Right atrium auricular region (tissue), 2 donors: Measurements from ENCODE around the gene FBXO42. TPM values are rescaled to one million over a fixed set of nuclear protein-coding genes. Genes with fewer than 3 reads are reported as not detected.

Source experiments
- DNase-seq: peaks from one replicate; pipeline ENCODE4 v3.0.0-alpha.2; 2019; ENCODE audit warnings: low spot score
- H3K27ac ChIP-seq, 2 donors: fragments of 200-600 bp; sonication (generic); 1 replicate in 1 of 2; 2 replicates in 1 of 2; pipeline ENCODE4 v1.5.1; 2016 to 2019
- H3K27me3 ChIP-seq, 2 donors: fragments of 200-600 bp; sonication (generic); one replicate each; pipeline versions ENCODE4 v1.5.1 to v1.6.0; 2017 to 2019
- H3K36me3 ChIP-seq: fragments of 200-600 bp; sonication (generic); one replicate; pipeline ENCODE4 v1.5.1; 2016
- H3K4me1 ChIP-seq, 2 donors: fragments of 200-600 bp; sonication (generic); one replicate each; pipeline versions ENCODE4 v1.5.1 to v1.6.0; 2017 to 2019
- H3K4me3 ChIP-seq, 2 donors: fragments of 200-600 bp; sonication (generic); 1 replicate in 1 of 2; 2 replicates in 1 of 2; pipeline ENCODE4 v1.5.1; 2017 to 2019; ENCODE audit warnings: mild to moderate bottlenecking in 1 of 2, moderate library complexity in 1 of 2
- H3K9me3 ChIP-seq, 2 donors: fragments of 200-600 bp; sonication (generic); one replicate each; pipeline ENCODE4 v1.5.1; 2019
- total RNA-seq, 2 donors: library from RNA; depleted of rRNA; stranded (reverse); fragments of >200 nt; gene quantifications; one replicate each; pipeline ENCODE4 v1.1.0, GENCODE V29; 2016
- TF ChIP-seq, protein P1 (sequence below), 2 donors: fragments of 200-600 bp; sonication (generic); IDR thresholded peaks; one replicate each; pipeline ENCODE4 v1.5.1; 2019; ENCODE audit warnings: antibody characterized with exemption in 2 of 2

Gene FBXO42
- total RNA-seq, 2 donors from 2014 or later: 11.9 to 16.5 TPM

GRCh38 chr1:16233431-16233830, 118.8 kb downstream of the FBXO42 start:
- no peak for DNase-seq
- H3K4me1 ChIP-seq: peaks cover 0 to 21% of the 10 kb centered on the region in 2 donors
- TF ChIP-seq, protein P1, sequence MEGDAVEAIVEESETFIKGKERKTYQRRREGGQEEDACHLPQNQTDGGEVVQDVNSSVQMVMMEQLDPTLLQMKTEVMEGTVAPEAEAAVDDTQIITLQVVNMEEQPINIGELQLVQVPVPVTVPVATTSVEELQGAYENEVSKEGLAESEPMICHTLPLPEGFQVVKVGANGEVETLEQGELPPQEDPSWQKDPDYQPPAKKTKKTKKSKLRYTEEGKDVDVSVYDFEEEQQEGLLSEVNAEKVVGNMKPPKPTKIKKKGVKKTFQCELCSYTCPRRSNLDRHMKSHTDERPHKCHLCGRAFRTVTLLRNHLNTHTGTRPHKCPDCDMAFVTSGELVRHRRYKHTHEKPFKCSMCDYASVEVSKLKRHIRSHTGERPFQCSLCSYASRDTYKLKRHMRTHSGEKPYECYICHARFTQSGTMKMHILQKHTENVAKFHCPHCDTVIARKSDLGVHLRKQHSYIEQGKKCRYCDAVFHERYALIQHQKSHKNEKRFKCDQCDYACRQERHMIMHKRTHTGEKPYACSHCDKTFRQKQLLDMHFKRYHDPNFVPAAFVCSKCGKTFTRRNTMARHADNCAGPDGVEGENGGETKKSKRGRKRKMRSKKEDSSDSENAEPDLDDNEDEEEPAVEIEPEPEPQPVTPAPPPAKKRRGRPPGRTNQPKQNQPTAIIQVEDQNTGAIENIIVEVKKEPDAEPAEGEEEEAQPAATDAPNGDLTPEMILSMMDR (IDR thresholded peaks at IDR 0.05): no peak
- no peaks in the 10 kb centered on the region for H3K36me3 ChIP-seq
- H3K27ac ChIP-seq: no peak overlapping the region
- H3K4me3 ChIP-seq: no peak overlapping the region
- no peaks in the 10 kb centered on the region for H3K27me3 ChIP-seq
- H3K9me3 ChIP-seq: no peaks in the 10 kb centered on the region

GRCh38 chr1:16232316-16232710, 120.0 kb downstream of the FBXO42 start:
- Histone ChIP-seq H3K27me3 (no peaks in the 10 kb centered on the region), H3K36me3 (no peaks in the 10 kb centered on the region), H3K9me3 (peaks cover 0 to under 1% of the 10 kb centered on the region in 2 donors), H3K27ac (no peak overlapping the region), H3K4me3 (no peak overlapping the region), H3K4me1 (peaks cover 0 to 22% of the 10 kb centered on the region in 2 donors)
- no peak for DNase-seq
- TF ChIP-seq, protein P1 (IDR thresholded peaks at IDR 0.05): no peak

DNA sequence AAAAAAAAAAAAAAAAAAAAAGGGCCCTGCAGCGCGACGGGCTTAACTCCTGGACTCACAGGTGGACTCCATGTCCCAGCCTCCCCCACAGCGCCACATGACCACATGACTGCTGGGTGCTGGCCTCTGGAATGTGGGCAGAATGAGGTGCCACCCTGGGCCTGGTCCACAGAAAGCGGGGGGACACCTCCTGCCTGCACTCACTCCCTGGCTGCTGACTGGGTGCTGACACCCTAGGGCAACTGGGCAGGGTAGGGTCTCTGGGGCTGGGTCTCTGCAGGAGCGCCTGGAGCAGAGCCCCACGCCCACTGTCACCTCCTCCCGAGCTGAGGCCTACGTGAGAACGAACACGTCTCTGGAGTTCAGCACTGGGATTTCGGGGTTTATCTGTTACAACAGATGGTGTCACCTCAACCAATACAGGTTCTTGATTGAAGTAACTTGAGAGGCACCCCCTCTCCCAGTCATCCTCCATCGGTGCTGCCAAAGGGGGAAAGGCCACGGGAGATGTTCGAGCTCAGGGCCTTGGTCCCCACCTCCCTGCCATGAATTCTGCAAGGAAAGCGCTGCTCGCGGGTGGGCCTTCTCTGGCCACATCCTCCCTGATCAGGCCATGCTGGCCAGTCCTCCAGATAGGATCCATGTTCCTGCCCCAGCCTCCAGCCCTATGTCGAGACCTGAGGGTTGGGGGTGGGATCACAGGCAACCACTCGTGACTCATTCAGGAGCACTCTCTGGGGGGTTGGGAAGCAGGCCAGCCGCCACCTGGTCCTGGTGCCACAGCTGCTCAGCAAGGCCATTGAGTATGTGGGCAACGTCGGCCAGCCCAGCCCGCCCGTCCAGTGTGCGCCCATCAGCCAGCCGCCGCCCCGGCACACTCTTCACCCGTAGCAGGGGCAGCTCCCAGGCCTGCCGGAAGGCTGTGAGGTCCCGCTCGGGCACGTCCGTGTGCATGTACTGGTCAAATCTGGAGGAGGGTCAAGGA, 120.7 kb downstream of the FBXO42 start:
- no peak for DNase-seq
- Histone ChIP-seq H3K27me3 (no peaks in the 10 kb centered on the region), H3K9me3 (peaks cover 0 to 5% of the 10 kb centered on the region in 2 donors), H3K36me3 (no peaks in the 10 kb centered on the region), H3K27ac (no peak overlapping the region), H3K4me1 (peaks cover 0 to 24% of the 10 kb centered on the region in 2 donors), H3K4me3 (no peak overlapping the region)
- TF ChIP-seq, protein P1 (IDR thresholded peaks at IDR 0.05): no peak

- H3K27me3 ChIP-seq: no peaks in the 10 kb centered on the region
- TF ChIP-seq, protein P1 (IDR thresholded peaks at IDR 0.05): no peak
- H3K4me1 ChIP-seq: peaks cover 0 to 17% of the 10 kb centered on the region in 2 donors
- no peak for DNase-seq
- H3K27ac ChIP-seq: no peak overlapping the region
- peaks cover 0 to 5% of the 10 kb centered on the region in 2 donors for H3K9me3 ChIP-seq
- no peak overlapping the region for H3K4me3 ChIP-seq
- H3K36me3 ChIP-seq: no peaks in the 10 kb centered on the region
Measured at GRCh38 chr1:16230744-16231143, 121.5 kb downstream of the FBXO42 start.

DNA sequence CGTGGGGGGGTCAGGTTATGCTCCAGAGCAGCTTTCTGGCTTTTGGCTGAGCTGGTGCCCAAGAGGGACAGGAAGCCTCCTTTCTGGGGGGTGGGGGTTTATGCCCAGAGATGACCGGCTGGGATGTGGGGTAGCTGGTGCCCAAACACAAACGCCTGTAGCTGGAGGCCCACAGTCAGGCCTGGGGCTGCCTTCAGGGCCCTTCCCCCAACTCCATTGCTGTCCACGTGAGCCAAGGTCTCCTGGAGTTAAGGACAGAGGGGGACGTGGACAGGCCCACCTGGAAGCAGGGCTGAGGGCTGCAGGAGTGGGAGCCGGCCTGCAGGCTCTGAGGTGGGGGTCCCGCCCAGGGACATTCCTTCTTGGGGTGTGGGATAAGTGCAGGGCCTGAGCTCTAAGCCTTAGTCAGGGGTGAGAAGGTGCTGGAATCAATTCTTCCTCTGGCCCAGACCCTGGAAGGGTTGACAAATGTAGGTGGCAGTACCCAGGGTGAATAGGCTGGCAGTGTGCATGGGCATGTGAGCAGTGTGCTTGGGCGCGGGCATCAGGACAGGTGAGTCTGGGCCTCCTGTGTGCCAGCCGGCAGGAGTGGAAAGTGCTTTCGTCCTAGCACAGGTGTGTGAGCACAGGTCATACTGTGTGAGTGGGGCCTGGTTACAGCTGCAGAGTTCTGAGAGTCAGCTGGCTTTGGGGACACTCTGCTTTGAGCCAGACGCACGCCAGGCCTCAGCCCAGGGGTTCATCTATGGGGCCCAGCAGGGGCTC, 122.1 kb downstream of the FBXO42 start:
- Histone ChIP-seq H3K27ac (no peak overlapping the region), H3K36me3 (no peaks in the 10 kb centered on the region), H3K9me3 (peaks cover 0 to 5% of the 10 kb centered on the region in 2 donors), H3K27me3 (no peaks in the 10 kb centered on the region), H3K4me1 (peaks cover 0 to 17% of the 10 kb centered on the region in 2 donors), H3K4me3 (no peak overlapping the region)
- TF ChIP-seq, protein P1 (IDR thresholded peaks at IDR 0.05): no peak
- no peak for DNase-seq
